Naive thymus-derived CD8-positive, alpha-beta T cell (primary cell): ENCODE measurements around the gene ABCC9. TPM values are rescaled to one million over a fixed set of nuclear protein-coding genes. Genes with fewer than 3 reads are reported as not detected.

Source experiments
- ATAC-seq, 2 donors: fragments of 150-1000 bp; cut with Tn5 transposase in 1 of 2; sonication (Bioruptor Pico), chemical (Tn5 transposase) in 1 of 2; 1 replicate in 1 of 2; 2 replicates in 1 of 2; pipeline ENCODE4 v1.10.0; 2021; ENCODE audit warnings: mild to moderate bottlenecking in 2 of 2, moderate library complexity in 2 of 2
- POLR2A ChIA-PET: fragments of 350-600 bp; sonication (Branson Sonifier 250); formaldehyde crosslinking; loops from one replicate; lab custom pipeline; 2021; ENCODE audit warnings: antibody characterized with exemption; lab: Charles Lee
- DNase-seq, 10 donors: peaks; one replicate each; pipeline versions ENCODE4 v3.0.0 to v3.0.0-alpha.2; 2020 to 2022
- H3K27ac Mint-ChIP-seq, 10 donors: one replicate each; pipeline ENCODE4 v1.8.0; 2020 to 2022; ENCODE audit warnings: mild to moderate bottlenecking in 10 of 10, mixed read lengths in 10 of 10, moderate library complexity in 4 of 10, inconsistent platforms in 1 of 10
- H3K27me3 Mint-ChIP-seq, 5 donors: one replicate each; pipeline ENCODE4 v1.8.0; 2021 to 2022; ENCODE audit warnings: mixed read lengths in 5 of 5
- H3K36me3 Mint-ChIP-seq, 3 donors: one replicate each; pipeline ENCODE4 v1.8.0; 2020 to 2022; ENCODE audit warnings: mixed read lengths in 3 of 3, mild to moderate bottlenecking in 2 of 3, inconsistent platforms in 1 of 3
- H3K4me1 Mint-ChIP-seq, 4 donors: one replicate each; pipeline ENCODE4 v1.8.0; 2021 to 2022; ENCODE audit warnings: mixed read lengths in 4 of 4
- H3K4me3 Mint-ChIP-seq, 10 donors: one replicate each; pipeline ENCODE4 v1.8.0; 2020 to 2022; ENCODE audit warnings: mild to moderate bottlenecking in 10 of 10, mixed read lengths in 10 of 10, moderate library complexity in 6 of 10, inconsistent platforms in 1 of 10
- H3K9me3 Mint-ChIP-seq, 9 donors: one replicate each; pipeline ENCODE4 v1.8.0; 2020 to 2022; ENCODE audit warnings: mixed read lengths in 9 of 9, mild to moderate bottlenecking in 3 of 9, inconsistent platforms in 1 of 9, moderate library complexity in 1 of 9
- polyA plus RNA-seq, 3 donors: library from polyadenylated mRNA; unstranded; fragments of 300-500 nt; fragmentation: Illumina TruSeq; gene quantifications; one replicate each; pipeline ENCODE4 v1.2.3, GENCODE V29; 2021
- total RNA-seq, 8 experiments: library from RNA in 2 of 8; stranded (reverse) in 2 of 8; gene quantifications; one replicate each; pipeline ENCODE4 v1.2.3 and lab custom pipeline; 2021 to 2026

ABCC9 gene
- total and polyA plus RNA-seq, 5 experiments from 2014 or later: not detected

DNA sequence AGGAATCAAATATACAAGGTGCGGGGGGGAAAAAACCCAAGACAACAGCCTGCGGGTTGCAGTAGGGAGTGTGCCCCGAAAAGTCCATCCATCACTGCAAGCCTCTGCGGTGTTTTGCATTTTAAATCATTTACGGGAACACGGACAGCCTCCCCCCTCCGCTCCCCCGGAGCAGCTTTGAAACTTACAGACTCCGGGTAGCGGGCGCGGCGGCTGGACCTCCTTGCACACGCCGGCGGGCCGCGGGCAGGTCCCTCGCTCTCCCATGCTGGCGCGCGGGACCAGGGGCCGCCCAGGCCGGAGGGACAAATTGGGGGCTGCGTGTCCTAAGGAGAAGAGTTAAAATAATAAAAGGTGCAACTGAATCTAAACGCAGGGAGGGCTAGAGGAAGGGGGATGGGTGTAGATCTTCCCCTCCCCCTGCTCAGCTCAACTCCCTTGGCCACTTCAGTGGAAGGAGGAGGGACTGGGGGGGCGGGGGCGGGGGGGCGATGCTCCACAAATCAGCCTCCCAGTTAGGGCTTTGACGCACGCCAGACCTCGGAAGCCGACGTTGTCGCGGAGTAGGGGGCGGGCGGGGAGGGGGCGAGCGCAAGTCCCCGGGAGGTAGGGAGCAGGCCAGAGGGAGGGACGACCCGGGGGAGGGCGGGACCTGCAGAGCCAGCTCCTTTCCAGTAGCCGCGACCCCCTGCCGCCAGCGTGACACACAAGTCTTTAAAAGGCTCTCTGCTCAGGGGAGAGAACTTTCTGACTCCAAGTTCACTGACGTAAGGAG lies 166.7 kb downstream of the ABCC9 start, which contains the start of gene KCNJ8:
KCNJ8 (minus strand) TSS at position 349 of the 775 bp plus-strand sequence. CDS start 1,090 bp downstream, outside the sequence.
- H3K27me3 Mint-ChIP-seq: peaks cover 27 to 59% (median 43%) of the 10 kb centered on the region in 5 donors
- peak; percentile 33 to 54 for ATAC-seq
- H3K4me3 Mint-ChIP-seq: peak within 1 kb of the TSS in 9 of 10 donors; percentile 34 to 74 (median 70)
- DNase-seq: peak in 1 of 10 donors; percentile 4
- H3K9me3 Mint-ChIP-seq: peaks cover 0 to 2% (median 0%) of the 10 kb centered on the region in 9 donors
- POLR2A ChIA-PET: interaction anchor here (0.6 kb wide), 1 partner anchor 617 kb away, joined by 6 read pairs; no protein-coding TSS in a partner anchor
- H3K27ac Mint-ChIP-seq: peak within 1 kb of the TSS in 1 of 10 donors; percentile 0
- peaks cover 0 to 12% (median 11%) of the 10 kb centered on the region in 4 donors for H3K4me1 Mint-ChIP-seq
- no peaks in the 10 kb centered on the region for H3K36me3 Mint-ChIP-seq

- H3K36me3 Mint-ChIP-seq: no peaks in the 10 kb centered on the region
- DNase-seq (no peak), ATAC-seq (no peak)
- POLR2A ChIA-PET: interaction anchor here (0.6 kb wide), 1 partner anchor 618 kb away, joined by 6 read pairs; no protein-coding TSS in a partner anchor
- peak overlapping the region in 6 of 10 donors; percentile 7 to 57 (median 40) for H3K4me3 Mint-ChIP-seq
- peaks cover 26 to 59% (median 43%) of the 10 kb centered on the region in 5 donors for H3K27me3 Mint-ChIP-seq
- H3K9me3 Mint-ChIP-seq: peaks cover 0 to 2% (median 0%) of the 10 kb centered on the region in 9 donors
- peak overlapping the region in 1 of 10 donors; percentile 0 for H3K27ac Mint-ChIP-seq
- peaks cover 0 to 12% (median 11%) of the 10 kb centered on the region in 4 donors for H3K4me1 Mint-ChIP-seq
These were observed 167.4 kb downstream of the ABCC9 start for GRCh38 chr12:21773806-21774205.

DNA sequence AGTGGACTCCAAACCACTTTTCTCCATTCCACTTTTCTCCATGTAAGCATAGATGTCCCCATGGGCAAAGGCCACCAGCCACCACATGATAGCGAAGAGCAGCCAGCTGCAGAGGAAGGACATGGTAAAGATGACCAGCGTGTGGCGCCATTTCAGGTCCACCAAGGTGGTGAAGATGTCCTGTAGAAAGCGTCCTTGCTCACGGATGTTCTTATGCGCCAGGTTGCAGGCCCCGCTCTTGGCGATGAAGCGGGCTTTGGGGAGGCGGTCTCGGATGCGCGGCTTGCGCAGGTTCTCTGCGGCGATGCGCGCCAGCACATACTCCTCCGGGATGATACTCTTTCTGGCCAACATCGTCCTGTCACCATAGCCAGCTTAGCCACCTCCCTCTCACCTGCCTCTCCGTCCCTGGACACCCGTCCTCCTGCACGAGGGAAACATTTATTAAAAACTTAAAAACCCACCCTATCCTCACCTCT lies 167.9 kb downstream of the ABCC9 start:
- no peak for DNase-seq
- POLR2A ChIA-PET: no interaction called here
- peaks cover 0 to 2% (median 0%) of the 10 kb centered on the region in 9 donors for H3K9me3 Mint-ChIP-seq

GRCh38 chr12:21771311-21771710 lies 169.9 kb downstream of the ABCC9 start:
- peaks cover 0 to 2% (median 0%) of the 10 kb centered on the region in 9 donors for H3K9me3 Mint-ChIP-seq
- no peak overlapping the region for H3K4me3 Mint-ChIP-seq
- DNase-seq (no peak), ATAC-seq (no peak)
- H3K36me3 Mint-ChIP-seq: no peaks in the 10 kb centered on the region
- H3K27ac Mint-ChIP-seq: no peak overlapping the region
- POLR2A ChIA-PET: no interaction called here
- H3K4me1 Mint-ChIP-seq: peaks cover 0 to 12% (median 11%) of the 10 kb centered on the region in 4 donors
- peaks cover 14 to 39% (median 29%) of the 10 kb centered on the region in 5 donors for H3K27me3 Mint-ChIP-seq

More for the DNA sequence above, 167.9 kb downstream of the ABCC9 start:
- peak in 1 of 2 donors; percentile 5 for ATAC-seq
- peaks cover 0 to 12% (median 11%) of the 10 kb centered on the region in 4 donors for H3K4me1 Mint-ChIP-seq
- no peaks in the 10 kb centered on the region for H3K36me3 Mint-ChIP-seq
- peak overlapping the region in 1 of 10 donors; percentile 63 for H3K27ac Mint-ChIP-seq
- peaks cover 26 to 56% (median 43%) of the 10 kb centered on the region in 5 donors for H3K27me3 Mint-ChIP-seq
- peak overlapping the region in 8 of 10 donors; percentile 20 to 59 (median 46) for H3K4me3 Mint-ChIP-seq

DNA sequence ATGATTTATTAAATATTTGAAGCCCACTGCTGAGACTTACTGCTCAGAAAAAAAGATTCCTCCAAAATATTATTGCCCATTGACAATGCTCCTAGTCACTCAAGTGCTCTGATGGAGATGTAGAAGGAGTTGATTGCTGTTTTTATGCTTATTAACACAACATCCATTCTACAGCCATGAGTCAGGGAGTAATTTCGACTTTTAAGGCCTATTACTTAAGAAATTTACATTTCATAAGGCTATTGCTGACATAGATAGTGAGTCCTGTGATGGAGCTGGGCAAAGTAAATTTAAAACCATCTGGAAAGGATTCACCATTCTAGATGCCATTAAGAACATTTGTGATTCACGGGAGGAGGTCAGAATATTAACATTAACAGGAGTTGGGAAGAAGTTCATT lies 171.9 kb downstream of the ABCC9 start:
- ATAC-seq: no peak
- peaks cover 0 to 2% (median 0%) of the 10 kb centered on the region in 9 donors for H3K9me3 Mint-ChIP-seq
- POLR2A ChIA-PET: no interaction called here
- H3K27ac Mint-ChIP-seq: no peak overlapping the region
- no peak overlapping the region for H3K4me3 Mint-ChIP-seq
- H3K4me1 Mint-ChIP-seq: peaks cover 0 to 11% (median 8%) of the 10 kb centered on the region in 4 donors
- H3K36me3 Mint-ChIP-seq: no peaks in the 10 kb centered on the region
- H3K27me3 Mint-ChIP-seq: peaks cover 10 to 27% (median 15%) of the 10 kb centered on the region in 5 donors
- no peak for DNase-seq

DNA sequence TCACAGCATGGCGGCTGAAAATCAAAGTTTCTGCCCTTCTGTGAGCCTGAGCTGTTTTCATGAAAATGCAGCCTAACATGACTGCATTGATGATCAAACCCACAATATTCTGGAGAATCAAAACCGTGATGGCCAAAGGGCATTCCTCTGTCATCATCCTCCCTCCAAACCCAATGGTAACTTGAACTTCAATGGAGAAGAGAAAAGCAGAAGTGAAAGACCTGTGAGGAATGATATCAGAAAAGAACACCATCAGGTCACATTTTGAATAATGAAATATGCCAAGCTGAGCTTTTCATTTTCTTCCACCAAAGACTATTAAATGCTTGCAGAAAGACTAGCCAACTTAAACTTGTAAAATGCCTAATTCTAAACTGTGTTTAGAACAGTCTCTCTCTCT lies 174.8 kb downstream of the ABCC9 start:
- Mint-ChIP-seq H3K36me3 (no peaks in the 10 kb centered on the region), H3K27ac (no peak overlapping the region), H3K9me3 (no peaks in the 10 kb centered on the region), H3K27me3 (peaks cover 4 to 7% (median 6%) of the 10 kb centered on the region in 5 donors), H3K4me1 (no peaks in the 10 kb centered on the region), H3K4me3 (no peak overlapping the region)
- no peak for DNase-seq
- POLR2A ChIA-PET: no interaction called here
- ATAC-seq: no peak

DNA sequence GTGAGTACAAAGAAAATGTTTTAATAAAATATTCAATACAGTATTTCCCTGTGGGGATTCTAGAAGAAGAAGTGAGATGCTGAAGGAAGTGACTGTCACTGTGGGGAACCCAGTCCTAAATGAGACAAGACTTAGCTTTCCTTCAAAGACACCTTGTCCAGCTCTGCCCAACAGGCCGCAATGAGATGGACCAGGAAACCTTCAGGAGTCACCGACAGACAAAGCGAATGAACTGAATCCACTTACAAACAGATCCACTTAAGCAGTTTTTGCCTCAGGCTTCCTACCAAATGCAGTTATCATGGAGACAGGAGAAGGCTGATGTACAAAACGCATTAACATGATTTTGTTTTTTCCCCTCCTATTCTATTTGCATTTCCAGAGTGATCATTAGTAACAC lies 176.3 kb downstream of the ABCC9 start:
- Mint-ChIP-seq H3K4me3 (no peak overlapping the region), H3K4me1 (no peaks in the 10 kb centered on the region), H3K27ac (no peak overlapping the region), H3K27me3 (peaks cover 0 to 6% (median 4%) of the 10 kb centered on the region in 5 donors), H3K9me3 (no peaks in the 10 kb centered on the region), H3K36me3 (no peaks in the 10 kb centered on the region)
- DNase-seq (no peak), ATAC-seq (no peak)
- POLR2A ChIA-PET: no interaction called here

- Mint-ChIP-seq H3K27ac (no peak overlapping the region), H3K27me3 (peaks cover 0 to 6% (median 4%) of the 10 kb centered on the region in 5 donors), H3K4me3 (no peak overlapping the region), H3K36me3 (no peaks in the 10 kb centered on the region), H3K9me3 (peaks cover 0 to 6% (median 0%) of the 10 kb centered on the region in 9 donors), H3K4me1 (no peaks in the 10 kb centered on the region)
- ATAC-seq (no peak), DNase-seq (no peak)
- POLR2A ChIA-PET: no interaction called here
These were observed 177.2 kb downstream of the ABCC9 start for GRCh38 chr12:21764065-21764464.

- Mint-ChIP-seq H3K4me3 (no peak overlapping the region), H3K9me3 (peaks cover 0 to 9% (median 0%) of the 10 kb centered on the region in 9 donors), H3K27ac (no peak overlapping the region), H3K36me3 (no peaks in the 10 kb centered on the region), H3K27me3 (peaks cover 0 to 6% (median 4%) of the 10 kb centered on the region in 5 donors), H3K4me1 (no peaks in the 10 kb centered on the region)
- ATAC-seq (no peak), DNase-seq (no peak)
- POLR2A ChIA-PET: no interaction called here
These were observed 177.7 kb downstream of the ABCC9 start for GRCh38 chr12:21763531-21763930.

GRCh38 chr12:21759737-21760136 lies 181.5 kb downstream of the ABCC9 start:
- Mint-ChIP-seq H3K27me3 (peaks cover 0 to 11% (median 7%) of the 10 kb centered on the region in 5 donors), H3K4me1 (no peaks in the 10 kb centered on the region), H3K4me3 (no peak overlapping the region), H3K36me3 (no peaks in the 10 kb centered on the region), H3K9me3 (peaks cover 0 to 9% (median 0%) of the 10 kb centered on the region in 9 donors), H3K27ac (no peak overlapping the region)
- ATAC-seq (no peak), DNase-seq (no peak)
- POLR2A ChIA-PET: no interaction called here

DNA sequence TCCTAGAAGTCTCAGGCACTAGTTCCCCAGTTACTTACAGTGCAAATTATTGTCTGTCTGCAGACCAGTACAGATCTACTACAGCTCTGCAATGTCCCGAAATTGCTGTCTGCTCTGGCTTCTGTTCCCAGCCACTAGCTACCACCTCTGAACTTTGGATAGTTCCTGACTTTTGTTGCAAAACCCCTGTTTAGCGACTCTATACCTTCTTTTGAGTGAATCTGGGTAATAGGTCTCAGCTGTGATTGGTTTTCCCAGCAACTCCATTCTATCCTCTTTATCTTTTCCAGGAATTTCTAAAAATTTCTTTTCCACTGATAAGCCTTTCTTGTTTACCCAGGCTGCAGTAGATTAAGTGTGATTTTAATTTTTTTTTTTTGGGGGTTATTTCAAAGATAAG lies 183.5 kb downstream of the ABCC9 start:
- H3K4me1 Mint-ChIP-seq: no peaks in the 10 kb centered on the region
- H3K27me3 Mint-ChIP-seq: peaks cover 0 to 26% (median 10%) of the 10 kb centered on the region in 5 donors
- H3K36me3 Mint-ChIP-seq: no peaks in the 10 kb centered on the region
- H3K4me3 Mint-ChIP-seq: no peak overlapping the region
- POLR2A ChIA-PET: no interaction called here
- DNase-seq (no peak), ATAC-seq (no peak)
- no peak overlapping the region for H3K27ac Mint-ChIP-seq
- peaks cover 0 to 9% (median 0%) of the 10 kb centered on the region in 9 donors for H3K9me3 Mint-ChIP-seq

DNA sequence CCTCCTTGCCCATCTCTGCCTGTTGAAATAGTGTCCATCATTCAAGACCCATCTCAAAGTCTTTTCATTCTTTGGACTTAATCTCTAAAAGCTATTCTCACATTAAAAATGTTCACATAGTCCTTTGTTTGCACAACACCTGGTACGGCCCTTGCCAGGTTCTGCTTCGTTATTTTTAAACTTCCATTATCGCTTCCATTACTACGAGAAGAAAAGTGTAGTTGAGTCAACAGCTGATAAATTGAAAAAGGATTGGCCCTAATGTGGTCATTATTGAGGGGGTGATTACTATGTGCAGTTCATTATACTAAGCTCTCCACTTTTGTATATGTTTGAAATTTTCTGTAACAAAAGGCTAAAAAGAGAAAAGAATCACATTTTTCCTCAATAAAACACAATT lies 184.5 kb downstream of the ABCC9 start:
- peaks cover 0 to 9% (median 0%) of the 10 kb centered on the region in 9 donors for H3K9me3 Mint-ChIP-seq
- no peak overlapping the region for H3K27ac Mint-ChIP-seq
- DNase-seq: no peak
- no peak for ATAC-seq
- H3K27me3 Mint-ChIP-seq: peaks cover 0 to 34% (median 10%) of the 10 kb centered on the region in 5 donors
- H3K4me1 Mint-ChIP-seq: no peaks in the 10 kb centered on the region
- POLR2A ChIA-PET: no interaction called here
- no peaks in the 10 kb centered on the region for H3K36me3 Mint-ChIP-seq
- no peak overlapping the region for H3K4me3 Mint-ChIP-seq

DNA sequence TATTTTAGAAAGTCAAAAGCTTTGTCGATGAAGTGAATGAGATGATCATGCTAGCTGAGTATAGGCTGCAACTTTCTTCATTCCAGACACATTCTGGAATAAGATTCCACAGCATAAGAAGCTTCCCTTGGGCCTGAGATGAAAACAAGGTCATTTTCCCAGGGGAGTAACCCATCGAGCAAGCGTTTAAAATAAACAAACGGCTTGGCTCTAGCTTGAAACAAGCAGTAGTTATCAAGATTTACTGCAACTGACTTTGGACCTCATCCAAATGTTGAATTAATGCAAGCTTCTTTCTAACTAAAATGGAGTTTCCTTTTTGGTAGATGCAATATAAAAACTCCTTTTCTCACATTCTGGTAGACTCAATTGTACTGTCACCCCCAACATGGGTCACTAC lies 189.7 kb downstream of the ABCC9 start:
- no peak for DNase-seq

More for the DNA sequence above, 189.7 kb downstream of the ABCC9 start:
- Mint-ChIP-seq H3K4me1 (no peaks in the 10 kb centered on the region), H3K27ac (no peak overlapping the region), H3K36me3 (peaks cover 0 to under 1% (median 0%) of the 10 kb centered on the region in 3 donors), H3K27me3 (peaks cover 8 to 58% (median 23%) of the 10 kb centered on the region in 5 donors), H3K4me3 (no peak overlapping the region), H3K9me3 (peaks cover 0 to 3% (median 0%) of the 10 kb centered on the region in 9 donors)
- no peak for ATAC-seq
- POLR2A ChIA-PET: no interaction called here
